ENCODE data around the gene MGRN1. TPM values are rescaled to one million over a fixed set of nuclear protein-coding genes. Genes with fewer than 3 reads are reported as not detected.

The MGRN1 gene
- total RNA-seq, 1 donor from 2014 or later, result 22.9 TPM

DNA sequence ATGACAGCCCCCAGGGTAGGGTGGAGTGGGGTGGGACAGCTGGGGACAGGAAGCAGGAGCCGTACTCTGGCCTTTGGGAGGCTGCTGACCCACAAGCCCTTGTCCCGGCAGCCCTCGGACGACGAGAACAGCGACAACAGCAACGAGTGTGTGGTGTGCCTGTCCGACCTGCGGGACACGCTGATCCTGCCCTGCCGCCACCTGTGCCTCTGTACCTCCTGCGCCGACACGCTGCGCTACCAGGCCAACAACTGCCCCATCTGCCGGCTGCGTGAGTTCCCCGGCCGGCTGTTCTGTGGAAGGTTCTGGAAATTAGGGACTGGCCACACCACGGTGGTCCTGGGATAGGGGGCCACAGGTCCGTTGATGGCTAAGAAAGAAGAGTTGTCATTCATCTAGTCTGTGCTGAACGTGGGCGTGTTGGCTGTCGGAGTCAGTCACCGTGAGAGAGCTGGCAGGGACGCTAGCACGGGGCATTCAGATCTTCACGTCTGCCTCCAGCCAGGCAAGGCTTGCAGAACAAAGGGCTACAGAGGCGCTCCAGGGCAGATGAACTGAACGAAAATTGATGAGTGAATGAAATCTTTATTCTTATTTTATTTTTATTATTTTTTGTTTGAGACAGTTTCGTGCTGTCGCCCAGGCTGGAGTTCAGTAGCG is 48.9 kb downstream of the MGRN1 start:
- DNase-seq (ENCODE audit: low read depth, low spot score), result no peak

DNA sequence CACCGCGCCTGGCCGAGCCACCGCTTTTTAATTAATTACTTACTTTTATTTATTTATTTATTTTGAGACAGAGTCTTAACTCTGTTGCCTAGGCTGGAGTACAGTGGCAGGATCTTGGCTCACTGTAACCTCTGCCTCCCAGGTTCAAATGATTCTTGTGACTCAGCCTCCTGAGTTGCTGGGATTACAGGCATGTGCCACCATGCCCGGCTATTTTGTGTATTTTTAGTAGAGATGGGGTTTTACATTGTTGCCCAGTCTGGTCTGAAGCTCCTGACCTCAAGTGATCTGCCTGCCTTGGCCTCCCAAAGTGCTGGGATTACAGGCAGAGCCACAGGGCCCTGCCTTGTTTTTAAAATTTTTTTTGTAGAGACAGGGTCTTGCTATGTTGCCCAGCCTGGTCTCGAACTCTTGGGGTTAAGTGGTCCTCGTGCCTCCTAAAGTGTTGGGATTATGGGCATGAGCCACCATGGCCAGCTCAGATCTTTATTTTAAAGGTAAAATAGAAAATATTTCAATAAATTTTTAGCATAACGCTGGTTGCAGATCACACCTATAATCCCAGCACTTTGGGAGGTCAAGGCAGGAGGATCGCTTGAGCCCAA is 50.4 kb downstream of the MGRN1 start:
- DNase-seq (ENCODE audit: low read depth, low spot score), result no peak

DNA sequence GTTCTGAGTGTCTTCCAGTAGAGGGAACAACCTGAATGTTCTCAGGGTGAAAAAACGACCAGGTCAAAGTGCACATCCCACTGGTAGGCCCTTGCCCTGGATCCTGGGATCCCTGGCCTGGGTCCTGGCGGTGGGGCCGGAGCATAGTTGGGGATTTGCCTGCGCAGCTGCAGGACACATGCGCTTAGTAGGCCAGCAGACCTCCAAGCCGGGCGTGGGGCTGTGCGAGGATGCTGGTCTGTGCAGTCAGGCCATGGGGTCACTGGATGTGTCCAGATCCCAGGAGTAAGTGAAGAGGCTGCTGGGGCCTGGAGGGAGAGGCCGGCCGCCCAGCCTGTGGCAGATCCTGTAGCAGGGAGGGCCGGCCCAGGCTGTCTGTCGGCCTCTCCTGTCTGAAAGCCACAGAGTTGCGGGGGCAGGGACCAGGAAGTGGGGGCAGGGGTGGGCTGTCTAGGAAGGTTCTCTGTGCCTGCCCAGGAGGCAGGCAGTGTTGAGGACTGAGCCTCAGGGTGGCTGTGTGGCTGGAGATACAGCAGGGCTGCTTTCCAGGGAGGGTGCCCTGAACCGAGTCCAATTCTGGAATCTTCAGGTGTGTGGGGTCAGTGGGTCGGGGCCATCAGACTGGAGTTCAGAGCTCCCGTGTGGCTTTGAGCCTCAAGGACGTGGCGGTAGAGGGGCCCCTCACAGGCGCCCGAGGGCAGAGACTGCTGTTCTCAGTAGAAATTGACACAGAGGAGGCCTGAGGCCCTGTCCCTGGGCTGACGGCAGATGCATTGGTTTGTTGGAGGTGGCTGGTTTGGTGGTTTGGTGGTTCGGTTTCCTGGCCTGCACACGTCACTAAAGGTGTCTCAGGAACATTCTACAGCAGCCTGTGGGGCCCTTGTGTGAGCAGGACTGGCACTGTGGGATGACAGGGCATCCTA is 51.5 kb downstream of the MGRN1 start:
- DNase-seq (ENCODE audit: low read depth, low spot score), result no peak

DNA sequence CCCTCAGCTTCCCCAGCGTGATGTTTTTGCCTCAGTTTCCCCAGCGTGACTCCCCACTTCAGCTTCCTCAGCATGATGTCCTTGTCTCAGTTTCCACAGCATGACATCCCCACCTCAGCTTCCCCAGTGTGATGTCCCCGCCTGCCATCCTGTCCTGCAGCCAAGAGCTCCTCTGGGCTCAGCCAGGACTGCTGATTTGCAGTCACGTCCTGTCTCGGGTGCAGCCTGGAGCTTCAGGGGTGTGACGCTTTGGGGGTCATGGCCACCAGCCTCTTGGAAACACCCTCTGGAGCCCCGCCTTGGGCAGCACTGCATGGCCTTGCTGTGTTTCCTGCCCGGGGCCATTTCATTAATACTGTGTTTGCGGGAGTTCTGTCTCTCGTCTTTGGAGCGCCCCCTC is 52.2 kb downstream of the MGRN1 start:
- DNase-seq (ENCODE audit: low read depth, low spot score), result no peak

DNA sequence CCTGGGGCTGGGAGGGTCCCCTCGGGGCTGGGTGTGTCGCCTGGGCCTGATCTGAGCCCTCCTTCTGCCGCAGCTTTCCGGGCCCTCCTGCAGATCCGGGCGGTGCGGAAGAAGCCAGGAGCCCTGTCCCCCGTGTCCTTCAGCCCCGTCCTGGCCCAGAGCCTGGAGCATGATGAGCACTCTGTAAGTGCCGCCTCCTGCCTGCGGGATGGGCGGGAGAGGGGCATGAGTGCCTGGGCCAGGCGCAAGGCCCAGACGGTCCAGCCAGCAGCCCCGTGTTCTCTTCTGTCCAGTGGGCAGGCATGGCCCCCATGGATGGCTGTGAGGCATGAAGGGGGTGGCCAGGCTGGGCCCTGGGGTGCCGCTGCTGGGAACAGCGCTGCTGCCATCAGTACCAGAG is 52.8 kb downstream of the MGRN1 start:
- DNase-seq (ENCODE audit: low read depth, low spot score), result no peak

DNA sequence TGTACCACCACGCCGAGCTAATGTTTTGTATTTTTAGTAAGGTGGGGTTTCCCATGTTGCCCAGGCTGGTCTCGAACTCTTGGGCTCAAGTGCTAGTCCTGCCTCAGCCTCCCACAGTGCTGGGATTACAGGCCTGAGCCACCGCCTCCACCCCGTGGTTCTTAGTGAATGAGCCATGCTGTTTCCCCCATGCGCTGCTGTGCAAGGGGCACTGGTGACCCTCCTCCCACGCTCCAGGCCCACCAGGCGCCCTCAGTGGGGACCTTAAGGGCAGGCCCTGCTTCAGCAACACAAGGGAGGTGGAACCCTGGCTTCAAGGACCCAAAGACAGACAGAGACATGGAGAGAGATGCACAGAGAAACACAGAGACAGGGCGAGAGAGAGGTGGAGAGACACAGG is 53.4 kb downstream of the MGRN1 start:
- DNase-seq (ENCODE audit: low read depth, low spot score), result no peak

DNA sequence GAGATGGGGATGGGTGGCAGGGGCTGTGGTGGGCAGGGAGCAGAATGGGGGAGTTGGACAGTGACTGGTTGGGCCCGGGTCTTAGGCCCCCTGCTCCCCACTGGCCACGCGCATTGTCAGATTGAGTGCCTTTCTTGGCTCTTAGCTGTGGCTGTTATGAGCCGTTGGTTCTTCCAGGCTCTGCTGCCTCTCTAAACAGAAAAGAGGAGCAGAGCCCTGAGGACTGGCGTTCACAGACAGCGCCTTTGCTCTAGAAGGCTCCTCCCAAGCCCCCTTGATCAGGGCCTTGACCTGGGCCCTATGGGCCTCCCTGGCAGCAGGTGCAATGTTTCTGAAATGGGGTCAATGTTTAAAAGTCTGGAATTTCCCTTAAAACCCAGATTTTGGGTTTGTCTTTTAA is 54.0 kb downstream of the MGRN1 start:
- no peak for DNase-seq (ENCODE audit: low read depth, low spot score)

DNA sequence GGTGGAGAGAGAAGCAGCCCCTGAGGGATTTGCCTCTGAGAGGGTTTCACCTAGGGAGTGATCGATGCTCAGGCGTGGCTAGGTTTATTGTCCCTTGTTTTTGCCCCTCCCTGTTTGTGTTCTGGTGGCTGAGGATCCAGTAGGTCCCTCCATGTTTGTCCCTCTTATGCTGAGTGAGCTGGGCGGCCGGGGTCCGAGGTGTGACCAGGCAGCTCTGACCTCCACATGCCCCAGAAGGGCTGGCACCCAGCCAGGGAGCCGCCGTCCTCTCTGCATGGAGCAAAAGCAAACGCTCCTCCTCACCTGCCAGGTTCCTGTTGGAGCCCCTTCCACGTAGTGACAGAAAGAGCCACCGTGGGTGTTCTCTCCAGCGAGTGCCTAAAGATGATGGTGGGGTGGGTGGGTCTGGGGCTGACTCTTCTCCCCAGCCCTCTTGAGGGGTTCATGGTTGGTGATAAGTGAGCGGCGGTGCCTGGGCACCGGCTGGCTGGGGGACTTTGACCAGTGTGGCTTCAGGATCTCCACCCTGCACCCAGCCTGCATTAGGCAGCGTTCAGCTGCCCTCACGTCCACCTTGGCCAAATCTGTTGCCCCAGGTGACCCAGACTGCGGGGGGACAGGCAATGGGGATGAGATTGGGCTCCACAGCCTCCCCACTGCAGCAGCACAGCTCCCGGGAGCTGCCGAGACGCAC is 54.7 kb downstream of the MGRN1 start:
- no peak for DNase-seq (ENCODE audit: low read depth, low spot score)

DNA sequence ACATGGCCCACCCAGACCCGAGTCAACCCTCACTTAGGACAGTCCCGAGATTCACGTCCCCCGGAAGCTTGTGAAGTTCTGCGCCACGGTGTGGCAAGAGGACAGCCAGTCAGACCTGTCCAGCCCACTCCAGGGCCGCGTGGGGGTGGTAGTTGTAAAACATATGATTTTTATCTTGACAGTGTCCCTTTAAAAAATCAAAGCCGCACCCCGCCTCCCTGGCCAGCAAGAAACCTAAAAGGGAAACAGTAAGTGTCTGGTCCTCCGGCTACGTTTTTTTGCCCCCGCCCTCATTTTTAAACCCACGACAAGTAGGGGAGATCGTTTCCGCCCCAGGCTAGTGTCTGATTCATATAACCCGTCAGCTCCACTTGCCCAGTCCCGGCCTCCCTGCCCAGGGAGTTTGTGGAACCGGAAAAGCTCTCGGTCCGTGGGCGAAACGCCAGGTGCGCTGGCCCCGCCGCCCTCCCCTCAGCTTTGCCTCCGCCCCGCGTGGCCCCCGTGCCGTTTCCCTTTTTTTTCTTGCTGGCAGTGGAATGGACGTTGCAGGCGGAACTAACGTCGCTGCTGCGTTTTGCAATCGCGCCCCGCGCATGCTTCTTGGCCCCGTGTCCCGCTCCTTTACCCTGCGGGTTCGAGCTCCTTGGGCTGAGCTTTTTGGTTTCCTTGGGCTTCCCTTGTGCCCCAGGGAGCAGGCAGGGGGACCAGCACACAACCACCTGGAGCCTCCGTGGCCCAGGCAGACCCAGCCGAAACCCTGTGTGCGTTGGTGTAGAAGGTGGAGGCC is 55.4 kb downstream of the MGRN1 start:
- no peak for DNase-seq (ENCODE audit: low read depth, low spot score)

DNA sequence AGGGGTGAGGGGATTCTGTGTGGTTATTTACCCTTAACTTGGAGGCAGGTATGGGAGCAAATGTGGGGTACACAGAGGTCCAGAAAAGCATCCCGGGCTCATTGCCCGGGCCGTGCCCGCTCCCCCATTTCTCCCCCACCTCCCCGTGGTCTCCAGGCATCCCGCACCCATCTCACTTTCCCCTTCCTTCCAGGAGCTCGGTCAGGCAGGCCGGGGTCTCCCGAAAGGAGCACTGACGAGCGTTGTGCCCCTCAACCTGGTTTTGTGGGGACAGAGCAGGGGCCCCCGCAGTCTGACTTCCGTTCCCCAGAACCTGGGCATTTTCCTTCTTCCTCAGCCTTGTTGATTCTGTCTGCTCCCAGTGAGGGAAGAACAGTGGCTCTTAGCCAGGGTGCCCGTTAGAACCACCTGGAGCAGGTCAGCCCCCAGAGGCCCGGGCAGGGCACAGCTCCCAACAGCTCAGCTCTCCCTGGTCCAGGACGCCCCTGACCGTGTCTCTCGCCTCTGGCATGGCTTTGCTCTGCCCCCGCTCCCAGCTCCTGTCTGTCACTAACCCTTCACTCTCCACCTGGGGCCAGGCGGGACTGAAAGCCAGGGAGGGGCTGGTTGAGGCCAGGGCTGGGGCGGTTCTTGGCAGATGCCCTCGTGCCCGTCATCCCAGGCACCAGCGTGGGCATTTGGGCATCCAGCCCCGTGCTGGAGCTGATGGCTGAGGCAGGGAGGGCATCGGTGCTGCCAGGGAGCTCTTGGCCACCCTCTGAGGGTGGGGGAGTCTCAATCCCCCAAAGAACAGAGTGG is 56.2 kb downstream of the MGRN1 start:
- DNase-seq (ENCODE audit: low read depth, low spot score), result no peak

DNA sequence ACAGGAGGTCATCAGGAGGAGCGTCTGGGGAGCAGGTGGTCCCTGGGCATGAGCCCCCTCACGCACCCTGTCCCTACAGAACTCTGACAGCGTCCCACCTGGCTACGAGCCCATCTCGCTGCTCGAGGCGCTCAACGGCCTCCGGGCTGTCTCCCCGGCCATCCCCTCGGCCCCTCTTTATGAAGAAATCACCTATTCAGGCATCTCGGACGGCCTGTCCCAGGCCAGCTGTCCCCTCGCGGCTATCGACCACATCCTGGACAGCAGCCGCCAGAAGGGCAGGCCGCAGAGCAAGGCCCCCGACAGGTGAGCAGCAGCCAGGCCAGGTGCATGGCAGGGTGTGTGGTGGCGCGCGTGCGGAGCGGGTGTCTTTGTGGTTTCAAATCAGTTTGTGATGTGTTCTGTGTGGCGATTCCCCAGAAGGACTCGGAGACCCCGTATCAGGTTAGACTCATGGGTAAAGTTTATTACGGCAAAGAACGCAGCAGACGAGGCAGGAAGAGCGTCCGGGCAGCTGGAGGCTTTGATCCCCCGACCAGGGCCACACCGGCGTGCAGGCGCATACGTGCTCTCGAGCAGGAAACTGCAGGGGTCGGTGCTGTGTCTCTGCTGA is 57.0 kb downstream of the MGRN1 start:
- DNase-seq (ENCODE audit: low read depth, low spot score), result no peak

DNA sequence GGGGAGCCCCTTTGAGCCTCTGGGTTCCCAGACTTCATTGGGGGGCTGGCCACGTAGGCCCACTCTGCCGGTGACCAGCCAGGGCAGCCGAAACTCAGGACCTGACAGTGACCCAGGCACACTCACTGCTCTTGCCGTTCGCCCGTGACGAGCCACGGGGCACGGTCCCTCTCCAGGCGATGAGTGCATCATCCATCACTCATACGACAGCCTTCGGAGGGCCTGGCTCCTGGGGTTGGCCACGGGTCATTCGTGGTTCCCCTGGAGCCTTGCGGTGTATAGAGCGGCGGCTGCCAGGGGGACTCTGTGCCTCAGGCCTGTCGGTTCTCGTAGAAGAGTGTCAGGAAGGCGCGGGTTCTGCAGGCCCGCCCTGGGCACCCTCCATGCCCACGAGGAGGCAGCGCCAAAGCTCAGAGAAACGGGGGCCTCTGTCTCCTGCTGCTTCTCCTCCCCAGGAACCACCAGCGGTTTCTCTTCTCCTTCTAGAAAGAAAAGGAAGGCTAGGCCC is 57.5 kb downstream of the MGRN1 start:
- DNase-seq (ENCODE audit: low read depth, low spot score), result no peak

DNA sequence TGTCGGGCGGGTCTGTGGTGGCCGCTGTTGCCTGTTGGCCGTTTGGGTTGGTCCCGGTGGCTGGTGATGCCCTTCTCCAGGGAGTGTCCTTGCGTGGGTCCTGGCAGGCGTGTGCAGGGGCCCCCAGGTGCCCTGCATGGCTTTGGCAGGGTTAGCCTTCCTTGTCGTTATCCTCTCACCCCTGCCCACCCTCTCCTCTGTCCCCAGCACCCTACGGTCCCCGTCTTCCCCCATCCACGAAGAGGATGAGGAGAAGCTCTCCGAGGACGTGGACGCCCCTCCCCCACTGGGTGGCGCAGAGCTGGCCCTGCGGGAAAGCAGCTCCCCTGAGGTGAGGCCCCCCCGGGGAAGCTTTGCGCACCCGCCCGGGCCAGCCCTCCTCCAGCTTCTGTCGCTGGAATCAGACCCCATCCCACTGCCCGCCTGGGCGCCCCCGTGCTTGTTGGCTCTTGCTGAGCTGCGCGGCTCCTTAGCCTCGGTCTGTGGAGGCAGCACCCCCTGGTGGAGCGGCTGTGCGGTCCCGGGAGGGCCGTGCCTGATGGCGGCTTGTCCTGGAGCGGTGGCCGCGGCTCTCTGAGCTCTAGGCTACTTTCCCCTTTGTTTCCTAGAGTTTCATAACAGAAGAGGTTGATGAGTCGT is 58.1 kb downstream of the MGRN1 start:
- no peak for DNase-seq (ENCODE audit: low read depth, low spot score)

DNA sequence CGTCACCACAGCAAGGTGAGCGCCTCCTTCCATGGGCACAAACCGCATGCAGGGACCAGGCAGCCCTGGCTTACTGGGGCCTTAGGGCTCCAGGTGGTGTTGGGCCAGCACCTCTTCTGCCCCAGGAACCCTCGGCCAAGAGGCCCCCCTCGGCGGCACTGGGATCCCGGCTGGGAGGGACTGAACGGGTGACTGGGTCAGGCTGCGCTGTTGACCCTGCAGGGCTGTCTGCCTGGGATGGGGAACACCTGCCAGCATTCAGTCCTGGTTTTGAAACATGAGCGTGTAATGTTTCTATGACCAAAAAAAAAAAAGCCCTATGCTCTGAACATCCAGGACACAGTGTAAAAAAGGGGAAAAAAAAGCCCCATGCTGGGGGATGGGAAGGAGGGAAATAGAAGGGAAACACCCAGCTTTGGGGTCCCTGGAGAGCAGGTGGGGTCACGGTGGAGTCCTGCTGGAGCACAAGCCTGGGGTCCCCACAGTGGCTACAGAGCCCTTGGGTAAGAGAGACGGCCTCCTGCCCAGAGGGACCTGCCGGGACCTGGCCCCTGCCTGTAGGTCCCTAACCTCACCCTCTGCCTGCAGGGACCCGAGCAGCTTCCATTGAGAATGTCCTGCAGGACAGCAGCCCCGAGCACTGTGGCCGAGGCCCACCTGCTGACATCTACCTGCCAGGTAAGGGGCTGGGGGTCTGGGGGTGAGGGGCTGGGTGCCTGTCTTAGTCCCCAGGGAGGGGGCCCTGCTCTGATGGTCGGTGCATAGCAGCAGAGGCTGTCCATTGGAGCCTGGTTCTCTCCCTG is 58.8 kb downstream of the MGRN1 start:
- no peak for DNase-seq (ENCODE audit: low read depth, low spot score)

DNA sequence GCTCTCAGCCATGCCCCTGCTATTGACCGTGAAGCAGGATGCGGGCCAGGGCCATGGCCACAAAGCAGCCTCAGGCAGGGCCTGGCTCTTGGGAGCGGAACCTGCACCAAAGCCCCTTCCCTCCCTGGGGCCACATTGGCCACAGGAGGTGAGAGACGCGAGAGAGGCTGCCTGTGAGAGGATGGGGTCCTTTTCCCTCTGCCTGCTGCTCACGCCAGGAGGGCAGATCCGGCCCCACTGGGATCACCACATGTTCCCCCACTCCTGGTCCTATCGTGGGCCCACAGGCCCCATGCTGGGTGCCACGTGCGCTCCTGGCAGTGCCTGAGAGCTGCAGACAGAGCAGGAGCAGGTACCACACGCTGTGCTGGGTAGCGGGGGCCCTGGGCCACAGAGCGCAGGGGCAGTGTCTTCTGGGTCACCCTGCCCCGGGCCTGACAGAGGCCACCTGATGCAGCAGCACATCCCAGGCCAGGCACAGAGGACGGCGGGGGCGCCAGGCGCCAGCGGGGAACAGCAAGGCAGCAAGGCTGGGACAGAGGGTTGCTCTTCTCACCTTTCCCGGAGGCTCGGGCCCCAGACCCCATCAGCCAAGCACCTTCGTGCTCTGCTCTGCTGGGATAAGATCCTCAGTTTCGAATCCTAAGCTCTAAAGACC is 59.6 kb downstream of the MGRN1 start:
- no peak for DNase-seq (ENCODE audit: low read depth, low spot score)

DNA sequence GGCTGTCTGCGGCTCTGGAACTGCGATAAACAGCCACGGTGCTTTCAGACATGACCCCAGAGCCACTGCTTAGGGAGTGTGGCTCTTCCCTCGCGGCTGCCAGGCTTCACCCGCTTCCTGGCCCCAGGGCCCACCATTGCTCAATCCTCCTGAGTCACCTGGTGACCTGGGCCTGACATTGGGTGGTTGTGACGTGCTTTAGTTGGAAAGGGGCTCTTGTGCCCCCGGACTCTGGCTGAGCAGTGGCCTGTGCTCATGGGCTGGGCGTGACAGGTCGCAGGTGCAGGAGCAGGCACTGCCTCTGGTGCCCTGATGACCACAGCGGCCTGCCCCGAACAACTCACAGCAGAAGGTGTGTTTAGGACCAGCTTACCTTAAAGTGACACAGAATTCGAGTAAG is 60.1 kb downstream of the MGRN1 start:
- no peak for DNase-seq (ENCODE audit: low read depth, low spot score)

DNA sequence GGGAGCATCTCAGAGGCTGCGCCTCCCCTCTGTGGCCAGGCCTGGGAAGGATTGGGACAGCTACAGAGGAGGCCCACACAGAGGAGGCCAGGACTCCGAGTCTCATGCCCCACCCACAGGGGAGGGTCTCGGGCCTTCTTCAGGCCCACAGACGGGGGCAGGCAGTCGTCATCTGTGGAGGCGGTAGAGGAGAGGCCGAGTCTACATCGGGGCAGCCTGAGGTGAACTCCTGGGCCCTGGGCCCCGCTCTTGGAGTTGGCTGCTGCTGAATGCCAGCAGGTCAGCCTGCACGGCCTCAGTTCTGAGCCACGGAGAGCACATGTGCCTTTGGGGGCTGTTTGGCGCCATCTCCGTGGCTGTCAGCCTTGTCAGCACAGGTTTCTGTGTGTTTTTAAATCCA is 60.7 kb downstream of the MGRN1 start:
- no peak for DNase-seq (ENCODE audit: low read depth, low spot score)
